Panc1 (cell line): ENCODE measurements around the gene TGFB1I1. TPM values are rescaled to one million over a fixed set of nuclear protein-coding genes. Genes with fewer than 3 reads are reported as not detected.
A peak's percentile ranks its signal among the peaks of the same experiment; 100 is the strongest.

Source experiments
- ATAC-seq: fragments of 200-7000 bp; cut with Tn5 transposase; 2 replicates; pipeline ENCODE4 v1.9.1; 2020; ENCODE audit warnings: mild to moderate bottlenecking, moderate library complexity
- BruUV-seq: library from RNA; stranded (reverse); fragments of 400-500 nt; replicated peaks from 2 replicates; lab custom pipeline; 2021; lab: Mats Ljungman, UMichigan
- CTCF ChIA-PET: fragments of 300-600 bp; sonication (Branson Sonifier 250); formaldehyde crosslinking; loops from one replicate; lab custom pipeline; 2022; ENCODE audit warnings: antibody characterized with exemption; lab: Charles Lee
- POLR2A ChIA-PET: fragments of 300-600 bp; sonication (Branson Sonifier 250); formaldehyde crosslinking; loops from one replicate; lab custom pipeline; 2022; ENCODE audit warnings: antibody characterized with exemption; lab: Charles Lee
- DNase-seq: peaks from one replicate; pipeline ENCODE4 v3.0.0-alpha.2; 2010; ENCODE audit warnings: low read depth, low spot score
- H3K27ac ChIP-seq: 2 replicates; pipeline ENCODE4 v1.5.1; 2011; ENCODE audit warnings: mild to moderate bottlenecking, low read length, inconsistent platforms
- H3K27me3 ChIP-seq: fragments of 200-500 bp; sonication (Bioruptor generic); 2 replicates; pipeline ENCODE4 v1.6.0; 2014; ENCODE audit warnings: low read length, inconsistent platforms; ENCODE audit not compliant: control insufficient read depth, insufficient read depth
- H3K36me3 ChIP-seq: fragments of 200-500 bp; sonication (Bioruptor generic); 2 replicates; pipeline ENCODE4 v1.5.1; 2014; ENCODE audit warnings: inconsistent platforms, mild to moderate bottlenecking, low read length, moderate library complexity; ENCODE audit not compliant: control insufficient read depth, insufficient read depth
- H3K4me1 ChIP-seq: 2 replicates; pipeline ENCODE4 v1.5.1; 2011; ENCODE audit warnings: inconsistent platforms, mild to moderate bottlenecking, low read length, moderate library complexity; ENCODE audit not compliant: control insufficient read depth, insufficient read depth
- H3K4me3 ChIP-seq, 2 experiments: 2 replicates each; pipeline ENCODE4 v1.5.1; 2011 to 2012; ENCODE audit warnings: low read depth in 2 of 2, low read length in 2 of 2, mild to moderate bottlenecking in 2 of 2, inconsistent platforms in 1 of 2, moderate library complexity in 1 of 2
- H3K9me3 ChIP-seq: fragments of 200-500 bp; sonication (Bioruptor generic); 2 replicates; pipeline ENCODE4 v1.5.1; 2014; ENCODE audit warnings: low read depth, mild to moderate bottlenecking, inconsistent platforms, low read length, moderate library complexity; ENCODE audit not compliant: control insufficient read depth, insufficient read depth
- CTCF ChIP-seq: fragments of 450-650 bp; IDR thresholded peaks from 2 replicates; pipeline ENCODE4 v1.5.1; 2017; ENCODE audit warnings: mild to moderate bottlenecking
- POLR2AphosphoS5 ChIP-seq: IDR thresholded peaks from 2 replicates; pipeline ENCODE4 v1.6.1; 2012; ENCODE audit warnings: mild to moderate bottlenecking, low read depth, low read length, moderate library complexity
- SIN3A ChIP-seq: IDR thresholded peaks from 2 replicates; pipeline ENCODE4 v1.6.1; 2012; ENCODE audit warnings: low read depth, mild to moderate bottlenecking, low read length, moderate library complexity, borderline replicate concordance; ENCODE audit not compliant: insufficient read depth
- in situ Hi-C: cut with HindIII; loops from 2 replicates; pipeline ENCODE4 v1.10.0; 2016; ENCODE audit warnings: low sequenced_read_pairs, low pct_unique_long_range_greater_than_20kb
- intact Hi-C: fragments of 100-400 bp; cut with micrococcal nuclease; formaldehyde crosslinking; loops from one replicate; pipeline ENCODE4 v1.10.0; 2022; ENCODE audit not compliant: unreplicated experiment
- total RNA-seq: library from RNA; stranded (reverse); gene quantifications from one replicate; pipeline ENCODE4 v1.2.1, GENCODE V29; 2021; ENCODE audit not compliant: unreplicated experiment
- TF ChIP-seq, protein P1 (sequence below), 2 experiments: IDR thresholded peaks; 2 replicates each; pipeline ENCODE4 v1.6.1; 2011 to 2012; ENCODE audit warnings: low read depth in 2 of 2, control low read depth in 1 of 2, low read length in 1 of 2, mild to moderate bottlenecking in 1 of 2, moderate library complexity in 1 of 2; ENCODE audit not compliant: insufficient read depth in 1 of 2

Gene TGFB1I1
- total RNA-seq, 1 experiment from 2014 or later, result 32.5 TPM

DNA sequence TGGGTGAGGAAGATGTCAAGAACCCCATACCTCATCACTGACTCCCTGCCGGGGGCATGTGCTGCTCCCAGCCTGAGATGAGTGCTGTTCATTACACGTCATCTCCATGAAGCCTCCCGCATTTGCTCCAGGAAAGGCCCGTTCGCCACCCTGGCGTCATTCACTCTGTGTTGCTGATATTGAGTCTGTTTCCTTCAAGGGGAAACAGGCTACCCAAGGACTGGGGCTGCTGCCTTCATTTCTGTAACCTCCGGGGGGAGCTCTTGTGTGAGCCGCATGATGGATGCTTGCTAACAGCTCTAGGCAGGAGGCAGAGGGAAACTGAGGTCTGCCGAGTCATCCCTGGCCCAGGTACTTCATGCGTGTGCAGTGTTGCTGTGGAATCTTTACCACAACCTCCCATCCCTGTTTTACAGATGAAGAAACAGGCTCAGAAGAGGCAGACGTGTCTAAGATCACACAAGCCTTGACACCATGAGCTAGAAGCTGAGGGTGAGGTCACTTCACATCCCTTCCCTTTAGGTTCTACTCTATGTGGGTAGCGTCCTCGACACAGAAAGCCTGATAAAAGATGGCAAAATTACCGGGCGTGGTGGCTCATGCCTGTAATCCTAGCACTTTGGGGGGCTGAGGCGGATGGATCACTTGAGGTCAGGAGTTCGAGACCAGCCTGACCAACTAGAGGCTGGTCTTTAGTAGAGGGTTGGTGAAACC is 16.2 kb upstream of the TGFB1I1 start:
- DNase-seq, result no peak
- ChIA-PET POLR2A (interaction anchor here (0.6 kb wide), 2 partner anchors 21 to 254 kb away, joined by 3 to 9 read pairs; no protein-coding TSS in a partner anchor), CTCF (interaction anchor here (0.5 kb wide), 1 partner anchor 37 kb away, joined by 6 read pairs; no protein-coding TSS in a partner anchor)
- no peaks in the 10 kb centered on the region for H3K36me3 ChIP-seq
- H3K27me3 ChIP-seq, result no peaks in the 10 kb centered on the region
- H3K27ac ChIP-seq, result no peak overlapping the region
- in situ Hi-C loops, result no loop called here
- intact Hi-C loops, result loop anchor here (5.0 kb wide), 1 partner anchor 412 kb away; no protein-coding TSS in a partner anchor
- H3K9me3 ChIP-seq, result no peaks in the 10 kb centered on the region
- H3K4me1 ChIP-seq, result peaks cover 56% of the 10 kb centered on the region
- TF ChIP-seq SIN3A, result no peak
- TF ChIP-seq, protein P1, sequence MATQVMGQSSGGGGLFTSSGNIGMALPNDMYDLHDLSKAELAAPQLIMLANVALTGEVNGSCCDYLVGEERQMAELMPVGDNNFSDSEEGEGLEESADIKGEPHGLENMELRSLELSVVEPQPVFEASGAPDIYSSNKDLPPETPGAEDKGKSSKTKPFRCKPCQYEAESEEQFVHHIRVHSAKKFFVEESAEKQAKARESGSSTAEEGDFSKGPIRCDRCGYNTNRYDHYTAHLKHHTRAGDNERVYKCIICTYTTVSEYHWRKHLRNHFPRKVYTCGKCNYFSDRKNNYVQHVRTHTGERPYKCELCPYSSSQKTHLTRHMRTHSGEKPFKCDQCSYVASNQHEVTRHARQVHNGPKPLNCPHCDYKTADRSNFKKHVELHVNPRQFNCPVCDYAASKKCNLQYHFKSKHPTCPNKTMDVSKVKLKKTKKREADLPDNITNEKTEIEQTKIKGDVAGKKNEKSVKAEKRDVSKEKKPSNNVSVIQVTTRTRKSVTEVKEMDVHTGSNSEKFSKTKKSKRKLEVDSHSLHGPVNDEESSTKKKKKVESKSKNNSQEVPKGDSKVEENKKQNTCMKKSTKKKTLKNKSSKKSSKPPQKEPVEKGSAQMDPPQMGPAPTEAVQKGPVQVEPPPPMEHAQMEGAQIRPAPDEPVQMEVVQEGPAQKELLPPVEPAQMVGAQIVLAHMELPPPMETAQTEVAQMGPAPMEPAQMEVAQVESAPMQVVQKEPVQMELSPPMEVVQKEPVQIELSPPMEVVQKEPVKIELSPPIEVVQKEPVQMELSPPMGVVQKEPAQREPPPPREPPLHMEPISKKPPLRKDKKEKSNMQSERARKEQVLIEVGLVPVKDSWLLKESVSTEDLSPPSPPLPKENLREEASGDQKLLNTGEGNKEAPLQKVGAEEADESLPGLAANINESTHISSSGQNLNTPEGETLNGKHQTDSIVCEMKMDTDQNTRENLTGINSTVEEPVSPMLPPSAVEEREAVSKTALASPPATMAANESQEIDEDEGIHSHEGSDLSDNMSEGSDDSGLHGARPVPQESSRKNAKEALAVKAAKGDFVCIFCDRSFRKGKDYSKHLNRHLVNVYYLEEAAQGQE (IDR thresholded peaks at IDR 0.05; ENCODE audit: insufficient read depth in 1 of 2, low read depth in 2 of 2, low read length in 1 of 2), result no peak
- TF ChIP-seq CTCF, result peak; percentile 75
- TF ChIP-seq POLR2AphosphoS5, result no peak
- ATAC-seq, result no peak
- BruUV-seq, result TSS peak; percentile 32
- no peak overlapping the region for H3K4me3 ChIP-seq

GRCh38 chr16:31456988-31457360 is 15.0 kb upstream of the TGFB1I1 start:
- Histone ChIP-seq H3K36me3 (no peaks in the 10 kb centered on the region), H3K4me1 (peaks cover 52% of the 10 kb centered on the region), H3K9me3 (no peaks in the 10 kb centered on the region), H3K4me3 (peak overlapping the region; percentile 78 to 93), H3K27me3 (no peaks in the 10 kb centered on the region), H3K27ac (peak overlapping the region; percentile 94)
- ChIA-PET CTCF (no interaction called here), POLR2A (interaction anchor here (0.6 kb wide), 1 partner anchor 658 kb away, joined by 9 read pairs; no protein-coding TSS in a partner anchor)
- BruUV-seq, result TSS peak; percentile 70
- intact Hi-C loops, result loop anchor here (5.0 kb wide), 1 partner anchor 410 kb away; no protein-coding TSS in a partner anchor
- in situ Hi-C loops, result no loop called here
- ATAC-seq (no peak), DNase-seq (no peak)
- no peak for TF ChIP-seq SIN3A
- TF ChIP-seq, protein P1 (IDR thresholded peaks at IDR 0.05; ENCODE audit: insufficient read depth in 1 of 2, low read depth in 2 of 2, low read length in 1 of 2), result 0 out of 4 replicates have a peak, but pooled peaks of 1 of the 2 experiments have one; percentile 28
